ENCODE data around the gene ITGBL1. TPM values are rescaled to one million over a fixed set of nuclear protein-coding genes. Genes with fewer than 3 reads are reported as not detected.

Gene ITGBL1
- total and polyA plus RNA-seq, 7 donors = 0.16 to 15.0 (median 1.6) TPM; not detected in 1

- TF ChIP-seq POLR2AphosphoS5 (IDR thresholded peaks at IDR 0.05) (no peak), POLR2A (IDR thresholded peaks at IDR 0.05) (no peak), EP300 (IDR thresholded peaks at IDR 0.05) (no peak)
- TF ChIP-seq, protein P1, sequence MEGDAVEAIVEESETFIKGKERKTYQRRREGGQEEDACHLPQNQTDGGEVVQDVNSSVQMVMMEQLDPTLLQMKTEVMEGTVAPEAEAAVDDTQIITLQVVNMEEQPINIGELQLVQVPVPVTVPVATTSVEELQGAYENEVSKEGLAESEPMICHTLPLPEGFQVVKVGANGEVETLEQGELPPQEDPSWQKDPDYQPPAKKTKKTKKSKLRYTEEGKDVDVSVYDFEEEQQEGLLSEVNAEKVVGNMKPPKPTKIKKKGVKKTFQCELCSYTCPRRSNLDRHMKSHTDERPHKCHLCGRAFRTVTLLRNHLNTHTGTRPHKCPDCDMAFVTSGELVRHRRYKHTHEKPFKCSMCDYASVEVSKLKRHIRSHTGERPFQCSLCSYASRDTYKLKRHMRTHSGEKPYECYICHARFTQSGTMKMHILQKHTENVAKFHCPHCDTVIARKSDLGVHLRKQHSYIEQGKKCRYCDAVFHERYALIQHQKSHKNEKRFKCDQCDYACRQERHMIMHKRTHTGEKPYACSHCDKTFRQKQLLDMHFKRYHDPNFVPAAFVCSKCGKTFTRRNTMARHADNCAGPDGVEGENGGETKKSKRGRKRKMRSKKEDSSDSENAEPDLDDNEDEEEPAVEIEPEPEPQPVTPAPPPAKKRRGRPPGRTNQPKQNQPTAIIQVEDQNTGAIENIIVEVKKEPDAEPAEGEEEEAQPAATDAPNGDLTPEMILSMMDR (IDR thresholded peaks at IDR 0.05) = no peak
- DNase-seq = no peak
- 71 to 85% methylated on average over 3 of the region's 3 CpGs for WGBS, 2 donors
- no peak overlapping the region for H3K27ac ChIP-seq
- H3K4me3 ChIP-seq = no peak overlapping the region
- intact Hi-C loops (cut with DNase I) = no loop called here
- no peaks in the 10 kb centered on the region for H3K9me3 ChIP-seq
- no peaks in the 10 kb centered on the region for H3K36me3 ChIP-seq
- no peaks in the 10 kb centered on the region for H3K4me1 ChIP-seq
- H3K27me3 ChIP-seq = no peaks in the 10 kb centered on the region
These were observed 203.0 kb downstream of the ITGBL1 start for GRCh38 chr13:101655435-101655834.

- no peaks in the 10 kb centered on the region for H3K36me3 ChIP-seq
- DNase-seq = no peak
- H3K27me3 ChIP-seq = no peaks in the 10 kb centered on the region
- no peaks in the 10 kb centered on the region for H3K4me1 ChIP-seq
- 93 to 95% methylated on average over 2 of the region's 2 CpGs for WGBS, 2 donors
- intact Hi-C loops (cut with DNase I) = no loop called here
- TF ChIP-seq EP300 (IDR thresholded peaks at IDR 0.05) = no peak
- TF ChIP-seq, protein P1 (IDR thresholded peaks at IDR 0.05) = no peak
- H3K27ac ChIP-seq = no peak overlapping the region
- no peaks in the 10 kb centered on the region for H3K9me3 ChIP-seq
- H3K4me3 ChIP-seq = no peak overlapping the region
These were observed 208.2 kb downstream of the ITGBL1 start for GRCh38 chr13:101660711-101661110.

DNA sequence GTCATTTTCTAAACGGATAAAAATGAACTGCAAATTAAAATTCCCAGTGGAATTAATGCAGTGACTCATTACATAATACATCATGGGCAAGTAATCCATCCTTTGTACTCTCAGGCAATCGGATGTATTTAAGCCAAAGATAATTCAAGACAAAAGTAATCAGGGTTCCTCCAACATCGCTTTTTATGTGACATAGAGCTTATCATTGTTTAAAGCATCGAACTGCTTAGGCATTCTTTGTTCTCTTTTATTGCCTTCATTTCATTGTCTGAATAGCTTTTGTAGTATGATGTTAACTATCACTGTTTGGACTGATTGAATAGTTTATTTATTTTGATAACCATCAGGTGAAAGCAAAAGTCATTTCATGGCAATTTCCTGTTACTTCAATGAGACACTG is 209.4 kb downstream of the ITGBL1 start:
- H3K36me3 ChIP-seq = no peaks in the 10 kb centered on the region
- no peaks in the 10 kb centered on the region for H3K4me1 ChIP-seq
- 9 to 47% methylated on average over 4 of the region's 4 CpGs for WGBS, 2 donors
- no peaks in the 10 kb centered on the region for H3K27me3 ChIP-seq
- TF ChIP-seq POLR2A (IDR thresholded peaks at IDR 0.05) (no peak), POLR2AphosphoS5 (IDR thresholded peaks at IDR 0.05) (no peak), EP300 (IDR thresholded peaks at IDR 0.05) (no peak)
- TF ChIP-seq, protein P1 (IDR thresholded peaks at IDR 0.05) = no peak
- intact Hi-C loops (cut with DNase I) = no loop called here
- DNase-seq = no peak
- H3K27ac ChIP-seq = no peak overlapping the region
- H3K4me3 ChIP-seq = no peak overlapping the region
- no peaks in the 10 kb centered on the region for H3K9me3 ChIP-seq

GRCh38 chr13:101673360-101674105 is 221.1 kb downstream of the ITGBL1 start:
- no peak overlapping the region for H3K27ac ChIP-seq
- no peaks in the 10 kb centered on the region for H3K36me3 ChIP-seq
- intact Hi-C loops (cut with DNase I) = no loop called here
- no peaks in the 10 kb centered on the region for H3K9me3 ChIP-seq
- 75 to 78% methylated on average over 4 of the region's 4 CpGs for WGBS, 2 donors
- no peaks in the 10 kb centered on the region for H3K27me3 ChIP-seq
- no peaks in the 10 kb centered on the region for H3K4me1 ChIP-seq
- TF ChIP-seq EP300 (IDR thresholded peaks at IDR 0.05) (no peak), POLR2AphosphoS5 (IDR thresholded peaks at IDR 0.05) (no peak), POLR2A (IDR thresholded peaks at IDR 0.05) (no peak)
- TF ChIP-seq, protein P1 (IDR thresholded peaks at IDR 0.05) = no peak
- no peak overlapping the region for H3K4me3 ChIP-seq
- no peak for DNase-seq

DNA sequence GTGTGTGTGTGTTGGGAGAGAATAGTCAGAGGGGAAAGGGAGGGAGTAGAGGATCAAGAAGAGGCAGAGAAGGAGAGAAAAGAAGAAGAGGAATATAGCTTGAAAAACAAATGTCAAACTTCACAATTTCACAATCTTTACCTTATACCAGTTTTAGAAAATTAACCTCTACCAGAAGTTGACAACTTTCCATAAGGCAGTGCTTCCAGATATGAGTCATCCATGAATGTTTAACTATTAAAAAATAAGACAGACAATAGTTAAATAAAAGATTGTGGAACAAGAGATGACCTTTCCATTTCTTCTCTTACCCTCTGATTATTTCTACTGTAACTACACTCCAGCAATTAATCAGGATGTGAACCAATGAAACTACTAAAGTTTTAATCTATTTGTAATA is 229.4 kb downstream of the ITGBL1 start:
- Histone ChIP-seq H3K9me3 (no peaks in the 10 kb centered on the region), H3K4me3 (no peak overlapping the region)

More for the DNA sequence above, 229.4 kb downstream of the ITGBL1 start:
- intact Hi-C loops (cut with DNase I) = no loop called here
- DNase-seq = no peak
- H3K4me1 ChIP-seq = no peaks in the 10 kb centered on the region
- H3K27me3 ChIP-seq = no peaks in the 10 kb centered on the region
- TF ChIP-seq, protein P1 (IDR thresholded peaks at IDR 0.05) = no peak
- TF ChIP-seq EP300 (IDR thresholded peaks at IDR 0.05) (no peak), POLR2AphosphoS5 (IDR thresholded peaks at IDR 0.05) (no peak), POLR2A (IDR thresholded peaks at IDR 0.05) (no peak)
- no peaks in the 10 kb centered on the region for H3K36me3 ChIP-seq
- H3K27ac ChIP-seq = no peak overlapping the region

All from sigmoid colon (tissue), 7 donors.